Prostate gland (tissue), 2 donors: ENCODE results near the gene NFU1.

Experiments
- POLR2A ChIP-seq: fragments of 450-650 bp; IDR thresholded peaks from one replicate; pipeline ENCODE4 v1.6.1; 2016; ENCODE audit warnings: antibody characterized with exemption, mild to moderate bottlenecking
- POLR2AphosphoS5 ChIP-seq: sonication (generic); formaldehyde crosslinking; IDR thresholded peaks from one replicate; pipeline ENCODE4 v1.6.1; 2017; ENCODE audit warnings: antibody characterized with exemption
- TF ChIP-seq, protein P1 (sequence below), 4 experiments: fragments of 200-600 bp in 2 of 4; fragments of 450-650 bp in 2 of 4; sonication (generic) in 2 of 4; IDR thresholded peaks; 1 replicate in 3 of 4; 2 replicates in 1 of 4; pipeline ENCODE4 v1.5.1; 2016 to 2019; ENCODE audit warnings: antibody characterized with exemption in 4 of 4, mild to moderate bottlenecking in 2 of 4, moderate library complexity in 2 of 4

DNA sequence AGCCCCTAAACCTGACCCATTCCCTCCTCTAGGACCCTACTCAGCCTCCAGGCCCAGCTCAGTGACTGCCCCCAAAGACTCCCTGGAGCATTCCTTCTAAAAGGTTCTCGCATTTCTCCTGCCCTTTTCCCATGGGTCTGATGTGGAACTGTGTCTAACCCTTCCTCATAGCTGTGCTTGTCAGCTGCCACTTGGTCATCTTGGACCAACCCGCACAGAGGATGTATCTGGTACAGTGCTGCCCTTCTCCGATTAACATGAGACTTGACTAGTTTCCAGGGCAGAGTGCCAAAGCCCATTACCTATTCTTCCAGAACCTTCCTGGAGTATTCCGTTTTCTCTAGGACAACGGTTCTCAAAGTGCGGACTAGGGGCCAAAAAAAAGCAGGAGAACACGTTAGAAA, 518 bp upstream of the NFU1 start:
- TF ChIP-seq POLR2A (no peak), POLR2AphosphoS5 (no peak)
- TF ChIP-seq, protein P1, sequence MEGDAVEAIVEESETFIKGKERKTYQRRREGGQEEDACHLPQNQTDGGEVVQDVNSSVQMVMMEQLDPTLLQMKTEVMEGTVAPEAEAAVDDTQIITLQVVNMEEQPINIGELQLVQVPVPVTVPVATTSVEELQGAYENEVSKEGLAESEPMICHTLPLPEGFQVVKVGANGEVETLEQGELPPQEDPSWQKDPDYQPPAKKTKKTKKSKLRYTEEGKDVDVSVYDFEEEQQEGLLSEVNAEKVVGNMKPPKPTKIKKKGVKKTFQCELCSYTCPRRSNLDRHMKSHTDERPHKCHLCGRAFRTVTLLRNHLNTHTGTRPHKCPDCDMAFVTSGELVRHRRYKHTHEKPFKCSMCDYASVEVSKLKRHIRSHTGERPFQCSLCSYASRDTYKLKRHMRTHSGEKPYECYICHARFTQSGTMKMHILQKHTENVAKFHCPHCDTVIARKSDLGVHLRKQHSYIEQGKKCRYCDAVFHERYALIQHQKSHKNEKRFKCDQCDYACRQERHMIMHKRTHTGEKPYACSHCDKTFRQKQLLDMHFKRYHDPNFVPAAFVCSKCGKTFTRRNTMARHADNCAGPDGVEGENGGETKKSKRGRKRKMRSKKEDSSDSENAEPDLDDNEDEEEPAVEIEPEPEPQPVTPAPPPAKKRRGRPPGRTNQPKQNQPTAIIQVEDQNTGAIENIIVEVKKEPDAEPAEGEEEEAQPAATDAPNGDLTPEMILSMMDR (IDR thresholded peaks at IDR 0.05): no peak
